HG03558 (cell line): ENCODE measurements around the gene XIRP2.

Experiments used
- ATAC-seq: cut with Tn5 transposase; IDR thresholded peaks from one replicate; pipeline ENCODE4 v1.9.1; 2021; ENCODE audit warnings: moderate number of reproducible peaks; ENCODE audit not compliant: unreplicated experiment; ENCODE audit errors: extremely low read depth

The XIRP2 gene

GRCh38 chr2:166888180-166888579, at the start of gene XIRP2:
XIRP2 (plus strand) TSS chr2:166888480; CDS start chr2:166903483, 15,003 bp downstream.
- no peak for ATAC-seq

GRCh38 chr2:166841152-166841551, 47.1 kb upstream of the XIRP2 start:
- no peak for ATAC-seq

- ATAC-seq, result no peak
Measured at GRCh38 chr2:166841679-166842078, 46.6 kb upstream of the XIRP2 start.

GRCh38 chr2:166844111-166844510, 44.2 kb upstream of the XIRP2 start:
- no peak for ATAC-seq

- no peak for ATAC-seq
Measured at GRCh38 chr2:166862468-166863132, 25.7 kb upstream of the XIRP2 start.

GRCh38 chr2:166867874-166868514, 20.3 kb upstream of the XIRP2 start:
- ATAC-seq, result no peak

- no peak for ATAC-seq
Measured at GRCh38 chr2:166870346-166870745, 17.9 kb upstream of the XIRP2 start.

- no peak for ATAC-seq
Measured at GRCh38 chr2:166881177-166881576, 7.1 kb upstream of the XIRP2 start.

- ATAC-seq, result no peak
Measured at GRCh38 chr2:166882851-166883250, 5.4 kb upstream of the XIRP2 start.

GRCh38 chr2:166891727-166892126, 3.4 kb downstream of the XIRP2 start:
- ATAC-seq, result no peak

GRCh38 chr2:166892397-166892796, 4.1 kb downstream of the XIRP2 start:
- ATAC-seq, result no peak

GRCh38 chr2:166895243-166895642, 7.0 kb downstream of the XIRP2 start:
- no peak for ATAC-seq

- ATAC-seq, result no peak
Measured at GRCh38 chr2:166897666-166898065, 9.4 kb downstream of the XIRP2 start.

- no peak for ATAC-seq
Measured at GRCh38 chr2:166899676-166900075, 11.4 kb downstream of the XIRP2 start.

- no peak for ATAC-seq
Measured at GRCh38 chr2:166900700-166901099, 12.4 kb downstream of the XIRP2 start.

GRCh38 chr2:166901336-166901735, 13.1 kb downstream of the XIRP2 start:
- ATAC-seq, result no peak

GRCh38 chr2:166916987-166917386, 28.7 kb downstream of the XIRP2 start:
- ATAC-seq, result no peak

- no peak for ATAC-seq
Measured at GRCh38 chr2:166917415-166917814, 29.1 kb downstream of the XIRP2 start.

- ATAC-seq, result no peak
Measured at GRCh38 chr2:166921261-166921896, 33.1 kb downstream of the XIRP2 start.

- ATAC-seq, result no peak
Measured at GRCh38 chr2:166924967-166925366, 36.7 kb downstream of the XIRP2 start.

GRCh38 chr2:166926657-166927056, 38.4 kb downstream of the XIRP2 start:
- no peak for ATAC-seq

GRCh38 chr2:166932032-166932431, 43.8 kb downstream of the XIRP2 start:
- no peak for ATAC-seq
